HFF-Myc (cell line): ENCODE data around the gene CMC2.

Source experiments
- DNase-seq: peaks from one replicate; pipeline ENCODE4 v3.0.0-alpha.2; 2011; ENCODE audit warnings: low read depth; ENCODE audit errors: extremely low read depth
- H3K4me3 ChIP-seq: replicated peaks from 2 replicates; pipeline ENCODE4 v1.5.1; 2011; ENCODE audit warnings: low read depth, mild to moderate bottlenecking, control low read depth, low read length
- TF ChIP-seq, protein P1 (sequence below): IDR thresholded peaks from 2 replicates; pipeline ENCODE4 v1.5.1; 2012; ENCODE audit warnings: mild to moderate bottlenecking, low read depth, low read length, control low read depth; ENCODE audit errors: missing control alignments

The CMC2 gene

DNA sequence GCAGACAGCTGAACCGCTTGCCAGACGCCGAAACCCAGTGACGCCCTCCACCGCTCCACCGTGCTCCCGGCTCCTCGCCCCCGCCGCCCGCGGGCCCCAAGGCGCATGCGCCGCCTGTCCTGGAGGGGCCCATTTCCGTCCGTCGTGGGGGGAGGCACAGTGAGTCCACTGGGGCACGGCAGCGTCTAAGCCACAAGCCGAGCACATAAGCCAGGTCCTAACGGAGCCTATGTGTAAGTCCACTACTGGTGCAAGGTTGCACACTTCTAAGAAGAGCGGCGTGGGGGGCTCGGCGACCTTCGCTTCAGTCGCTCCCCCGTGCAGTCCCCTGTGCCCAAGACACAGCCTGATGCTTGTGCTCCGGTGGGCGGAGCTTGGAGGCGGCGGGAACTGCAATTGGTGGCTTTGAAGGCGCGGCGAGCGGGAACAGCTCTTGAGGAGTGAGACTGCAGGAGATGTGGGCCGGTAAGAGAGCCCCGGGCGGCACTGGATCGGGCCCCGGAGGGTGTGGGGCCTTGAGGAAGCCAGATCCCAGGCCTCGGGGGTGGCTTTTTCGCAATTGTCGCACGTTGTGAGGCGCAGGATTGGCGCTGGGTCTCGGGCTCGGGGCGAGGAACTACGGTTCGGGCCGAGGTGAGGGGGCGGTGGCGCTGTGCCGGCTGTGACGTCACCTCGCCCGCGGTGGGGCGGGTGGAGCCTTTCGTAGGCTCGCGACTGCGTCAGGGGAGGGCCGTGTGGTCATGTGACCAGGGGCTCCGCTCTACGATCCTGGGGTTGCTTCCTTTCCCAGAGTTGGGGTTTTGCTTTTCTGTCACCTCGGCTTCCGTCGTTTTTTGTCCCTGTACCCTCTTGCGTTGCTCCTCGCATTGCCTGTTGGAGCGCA lies at the start of gene CMC2, which contains the start of gene CENPN:
TSS of gene CMC2 (minus strand) at position 73 of the 883 bp plus-strand sequence. CDS start 9,491 bp downstream, outside the sequence.
TSS of gene CENPN (plus strand) at position 402 of the 883 bp plus-strand sequence. CDS start 4,726 bp downstream, outside the sequence.
- peak; percentile 92 for DNase-seq
- peak within 1 kb of the TSS; percentile 94 for H3K4me3 ChIP-seq
- TF ChIP-seq, protein P1, sequence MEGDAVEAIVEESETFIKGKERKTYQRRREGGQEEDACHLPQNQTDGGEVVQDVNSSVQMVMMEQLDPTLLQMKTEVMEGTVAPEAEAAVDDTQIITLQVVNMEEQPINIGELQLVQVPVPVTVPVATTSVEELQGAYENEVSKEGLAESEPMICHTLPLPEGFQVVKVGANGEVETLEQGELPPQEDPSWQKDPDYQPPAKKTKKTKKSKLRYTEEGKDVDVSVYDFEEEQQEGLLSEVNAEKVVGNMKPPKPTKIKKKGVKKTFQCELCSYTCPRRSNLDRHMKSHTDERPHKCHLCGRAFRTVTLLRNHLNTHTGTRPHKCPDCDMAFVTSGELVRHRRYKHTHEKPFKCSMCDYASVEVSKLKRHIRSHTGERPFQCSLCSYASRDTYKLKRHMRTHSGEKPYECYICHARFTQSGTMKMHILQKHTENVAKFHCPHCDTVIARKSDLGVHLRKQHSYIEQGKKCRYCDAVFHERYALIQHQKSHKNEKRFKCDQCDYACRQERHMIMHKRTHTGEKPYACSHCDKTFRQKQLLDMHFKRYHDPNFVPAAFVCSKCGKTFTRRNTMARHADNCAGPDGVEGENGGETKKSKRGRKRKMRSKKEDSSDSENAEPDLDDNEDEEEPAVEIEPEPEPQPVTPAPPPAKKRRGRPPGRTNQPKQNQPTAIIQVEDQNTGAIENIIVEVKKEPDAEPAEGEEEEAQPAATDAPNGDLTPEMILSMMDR, result no peak

DNA sequence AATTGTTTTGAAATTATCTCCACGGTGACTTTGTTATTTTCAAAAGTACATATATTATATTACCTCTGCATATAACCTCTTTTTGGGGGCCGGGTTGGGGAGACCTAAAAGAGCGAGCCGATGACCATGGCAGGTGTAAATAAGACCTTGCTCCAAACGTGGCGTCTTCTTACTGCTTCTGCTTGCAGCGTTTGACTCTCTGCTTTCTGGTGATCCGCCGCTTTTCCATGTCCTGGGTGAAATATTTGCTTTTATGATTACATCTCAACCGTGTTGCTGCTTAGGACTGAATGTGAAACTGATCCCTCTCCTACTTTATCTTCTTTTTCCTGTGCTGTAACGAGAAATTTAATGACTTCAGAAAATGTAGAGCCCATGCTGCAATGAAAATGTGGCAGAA lies 47.1 kb upstream of the CMC2 start:
- H3K4me3 ChIP-seq, result no peak overlapping the region
- TF ChIP-seq, protein P1, result no peak
- DNase-seq, result no peak

DNA sequence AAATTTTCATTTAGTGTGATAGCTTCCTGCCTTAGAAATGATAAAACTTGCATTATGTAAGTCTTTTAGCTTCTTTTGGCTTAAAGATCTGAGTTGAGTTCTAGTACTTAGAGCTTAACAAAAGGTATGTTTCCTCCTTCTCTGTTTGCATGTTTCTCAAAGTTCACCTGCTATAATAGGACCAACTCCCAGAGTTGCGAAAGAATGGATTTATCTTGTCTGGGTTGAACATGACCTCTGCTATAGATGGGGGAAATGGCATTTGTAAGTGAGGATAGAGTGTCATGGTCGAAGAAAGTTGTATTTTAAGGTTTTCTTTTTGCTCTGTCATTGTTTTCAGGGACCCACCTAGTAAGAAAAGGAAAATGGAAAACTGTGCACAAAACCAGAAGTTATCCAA lies 36.1 kb upstream of the CMC2 start:
- no peak for DNase-seq
- TF ChIP-seq, protein P1, result no peak
- H3K4me3 ChIP-seq, result no peak overlapping the region

DNA sequence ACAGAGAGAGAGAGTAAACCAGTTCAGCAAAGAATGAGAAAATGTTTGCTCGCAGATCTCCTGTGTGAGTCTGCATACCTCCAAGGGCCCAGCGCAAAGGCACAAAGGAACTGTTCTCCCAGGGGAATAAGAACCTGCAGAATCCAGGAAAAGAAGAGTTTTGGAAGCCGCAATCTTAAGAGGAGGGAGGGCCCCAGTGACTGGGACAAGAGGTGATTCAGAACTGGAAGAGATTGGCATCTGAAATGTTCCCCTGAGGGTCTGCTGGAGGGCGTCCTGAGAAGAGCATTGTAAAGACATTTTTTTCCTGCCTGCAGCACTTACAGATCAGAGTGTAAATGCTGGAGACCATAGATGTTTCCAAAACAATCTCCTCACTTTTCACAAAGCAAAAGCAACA lies 35.0 kb upstream of the CMC2 start:
- H3K4me3 ChIP-seq, result no peak overlapping the region
- TF ChIP-seq, protein P1, result no peak
- DNase-seq, result no peak

DNA sequence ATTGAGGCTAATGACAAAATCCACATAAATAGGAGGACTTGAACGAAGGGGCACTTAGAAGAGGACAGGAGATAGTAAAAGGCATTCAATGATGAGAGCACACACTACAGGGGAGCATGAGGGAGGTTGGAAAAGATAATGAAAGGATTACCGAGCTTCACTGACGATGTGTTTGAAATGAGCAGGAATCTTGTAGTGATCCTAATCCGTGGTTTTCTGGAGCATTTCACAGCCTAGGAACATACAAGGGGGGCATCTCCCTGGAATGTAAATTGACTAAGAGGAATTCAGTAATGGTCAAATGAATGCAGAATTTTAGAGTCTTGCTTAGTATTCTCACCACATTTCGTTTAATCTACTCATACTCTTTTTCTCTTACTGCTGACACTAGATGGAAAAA lies 34.2 kb upstream of the CMC2 start:
- H3K4me3 ChIP-seq, result no peak overlapping the region
- DNase-seq, result no peak
- TF ChIP-seq, protein P1, result no peak

DNA sequence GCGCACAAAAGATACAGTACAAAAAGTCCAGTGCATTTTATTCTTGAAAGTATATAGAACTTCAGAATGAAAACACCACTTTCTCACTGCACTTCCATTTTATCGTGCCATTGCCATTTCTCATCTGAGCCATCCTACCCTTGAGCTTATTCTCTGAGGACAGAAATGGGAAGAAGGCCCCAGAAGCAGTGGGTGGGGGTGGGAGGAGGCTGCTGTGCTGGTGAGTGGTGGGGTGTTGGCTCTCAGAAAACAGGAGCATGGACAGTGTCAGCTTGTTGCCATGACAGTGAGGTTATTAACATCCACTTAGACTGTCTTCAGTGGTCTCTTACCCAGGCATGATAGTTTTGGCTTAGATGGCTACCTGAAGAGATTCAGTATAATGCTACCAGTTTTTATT lies 33.4 kb upstream of the CMC2 start:
- H3K4me3 ChIP-seq, result no peak overlapping the region
- no peak for DNase-seq
- TF ChIP-seq, protein P1, result no peak
